ENCODE data around the gene GRAMD1A. TPM values are rescaled to one million over a fixed set of nuclear protein-coding genes. Genes with fewer than 3 reads are reported as not detected.

Gene GRAMD1A
- total and polyA plus RNA-seq, 9 of the 15 experiments (the other 6 are each of a cell fraction or from before 2014, with no cell fraction given): 1.4 to 63.8 (median 38.5) TPM

DNA sequence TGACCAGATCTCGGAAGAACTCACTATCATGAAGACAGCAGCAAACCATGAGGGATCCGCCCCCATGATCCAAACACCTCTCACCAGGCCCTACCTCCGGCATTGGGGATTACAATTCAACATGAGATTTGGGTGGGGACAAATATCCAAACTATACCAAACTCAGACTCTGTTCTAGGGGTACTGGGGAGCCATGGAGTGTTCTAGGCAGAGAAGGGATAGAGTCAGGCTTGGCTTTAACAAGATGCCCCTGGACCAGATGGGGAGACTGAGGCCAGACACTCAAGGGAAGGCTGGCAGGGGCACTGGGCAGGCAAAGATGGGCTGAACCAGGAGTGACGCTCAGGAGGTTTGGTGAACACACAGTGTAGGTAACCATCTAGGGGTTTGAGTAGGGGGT lies 18.3 kb downstream of the GRAMD1A start:
- TF ChIP-seq KDM1A (IDR thresholded peaks at IDR 0.05) (0 out of 4 replicates have a peak, but pooled peaks of 1 of the 2 experiments have one; percentile 12), ZFP36 (IDR thresholded peaks at IDR 0.05; ENCODE audit: low read depth, low read length, partially characterized antibody) (peak; percentile 60), POLR2A (conservative IDR thresholded peaks at IDR 0.05) (no peak), RBM25 (IDR thresholded peaks at IDR 0.05; ENCODE audit: low read depth, low read length, severe bottlenecking) (peak; percentile 54)
- TF ChIP-seq, protein P1, sequence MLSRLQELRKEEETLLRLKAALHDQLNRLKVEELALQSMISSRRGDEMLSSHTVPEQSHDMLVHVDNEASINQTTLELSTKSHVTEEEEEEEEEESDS (CRISPR knock-in tag; IDR thresholded peaks at IDR 0.05): no peak
- TF ChIP-seq, protein P2, sequence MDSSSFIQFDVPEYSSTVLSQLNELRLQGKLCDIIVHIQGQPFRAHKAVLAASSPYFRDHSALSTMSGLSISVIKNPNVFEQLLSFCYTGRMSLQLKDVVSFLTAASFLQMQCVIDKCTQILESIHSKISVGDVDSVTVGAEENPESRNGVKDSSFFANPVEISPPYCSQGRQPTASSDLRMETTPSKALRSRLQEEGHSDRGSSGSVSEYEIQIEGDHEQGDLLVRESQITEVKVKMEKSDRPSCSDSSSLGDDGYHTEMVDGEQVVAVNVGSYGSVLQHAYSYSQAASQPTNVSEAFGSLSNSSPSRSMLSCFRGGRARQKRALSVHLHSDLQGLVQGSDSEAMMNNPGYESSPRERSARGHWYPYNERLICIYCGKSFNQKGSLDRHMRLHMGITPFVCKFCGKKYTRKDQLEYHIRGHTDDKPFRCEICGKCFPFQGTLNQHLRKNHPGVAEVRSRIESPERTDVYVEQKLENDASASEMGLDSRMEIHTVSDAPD (CRISPR knock-in tag; IDR thresholded peaks at IDR 0.05): no peak
- intact Hi-C loops (cut with micrococcal nuclease): no loop called here
- WGBS (ENCODE audit: insufficient coverage, low coverage, missing lambda C conversion rate): 94% methylated on average over 4 of the region's 4 CpGs
- no TSS peak for BruUV-seq (replicated peaks)
- Histone ChIP-seq H3K27ac (ENCODE audit: extremely low read depth, low read depth, low read length) (no peak overlapping the region), H3K9me3 (replicated peaks; ENCODE audit: control insufficient read depth, insufficient read depth, low read depth, low read length) (no peaks in the 10 kb centered on the region), H3K4me1 (replicated peaks in 1 of 2; ENCODE audit: control insufficient read depth in 2 of 2, insufficient read depth in 2 of 2, low read length in 2 of 2) (peaks cover 0 to 13% of the 10 kb centered on the region in 2 experiments; a peak in 1 of 5 replicates), H3K27me3 (ENCODE audit: control insufficient read depth in 2 of 2, insufficient read depth in 2 of 2, low read length in 2 of 2) (no peaks in the 10 kb centered on the region), H3K9ac (ENCODE audit: insufficient read depth in 1 of 2, low read depth in 2 of 2, low read length in 2 of 2) (no peak overlapping the region), H3K79me2 (ENCODE audit: control insufficient read depth, insufficient read depth, low read length) (no peaks in the 10 kb centered on the region), H3K9me1 (ENCODE audit: control insufficient read depth, insufficient read depth, low read length) (peaks cover under 1% of the 10 kb centered on the region), H3K36me3 (ENCODE audit: control insufficient read depth, insufficient read depth, low read length) (peaks cover 92% of the 10 kb centered on the region), H2AFZ (ENCODE audit: low read depth, low read length) (no peak overlapping the region), H3K4me2 (ENCODE audit: insufficient read depth, low read length) (no peak overlapping the region), H4K20me1 (replicated peaks; ENCODE audit: control insufficient read depth, insufficient read depth, low read length) (no peaks in the 10 kb centered on the region), H3K4me3 (no peak overlapping the region)
- FAIRE-seq: no peak
- ChIA-PET CTCF (ENCODE audit: low intra/inter-chr PET ratio) (no interaction called here), POLR2A (interaction anchor here (0.5 kb wide), 1 partner anchor 381 kb away, joined by 3 read pairs; no protein-coding TSS in a partner anchor)
- DNase-seq (ENCODE audit: extremely low read depth in 1 of 4, low spot score in 3 of 4): no peak
- in situ Hi-C loops (cut with MboI): no loop called here
- ATAC-seq: no peak
